CD4-positive, alpha-beta T cell (primary cell): ENCODE measurements around the gene DPYSL4. TPM values are rescaled to one million over a fixed set of nuclear protein-coding genes. Genes with fewer than 3 reads are reported as not detected.

Source experiments
- ATAC-seq: fragments of 200-7000 bp; cut with Tn5 transposase; one replicate; pipeline ENCODE4 v1.10.0; 2022; ENCODE audit warnings: mild to moderate bottlenecking; ENCODE audit not compliant: poor library complexity
- CTCF ChIA-PET: fragments of 350-600 bp; sonication (Branson Sonifier 250); formaldehyde crosslinking; loops from one replicate; lab custom pipeline; 2021; ENCODE audit warnings: antibody characterized with exemption, inconsistent platforms; lab: Charles Lee
- POLR2A ChIA-PET: fragments of 350-600 bp; sonication (Branson Sonifier 250); formaldehyde crosslinking; loops from one replicate; lab custom pipeline; 2021; ENCODE audit warnings: antibody characterized with exemption, inconsistent platforms; lab: Charles Lee
- DNase-seq, 14 experiments: peaks; one replicate each; pipeline ENCODE4 v3.0.0-alpha.2; 2013 to 2020; ENCODE audit warnings: mixed read lengths in 2 of 14
- H3K27ac ChIP-seq, 2 donors: one replicate each; pipeline versions ENCODE4 v1.5.1 to v1.7.0; 2013; ENCODE audit warnings: low read length in 2 of 2, low read depth in 1 of 2, mild to moderate bottlenecking in 1 of 2
- H3K27me3 ChIP-seq, 2 experiments: 1 replicate in 1 of 2; 2 replicates in 1 of 2; pipeline versions ENCODE4 v1.6.1 to v1.7.0; 2013; ENCODE audit warnings: low read length in 2 of 2, control low read depth in 1 of 2, mild to moderate bottlenecking in 1 of 2, moderate library complexity in 1 of 2; ENCODE audit not compliant: insufficient read depth in 2 of 2, control insufficient read depth in 1 of 2
- H3K36me3 ChIP-seq: one replicate; pipeline ENCODE4 v1.6.1; 2013; ENCODE audit warnings: low read length, control low read depth; ENCODE audit not compliant: insufficient read depth
- H3K4me1 ChIP-seq: one replicate; pipeline ENCODE4 v1.6.1; 2013; ENCODE audit warnings: low read length, control low read depth; ENCODE audit not compliant: insufficient read depth
- H3K4me3 ChIP-seq: one replicate; pipeline ENCODE4 v1.5.1; 2013; ENCODE audit warnings: mild to moderate bottlenecking, low read length, moderate library complexity
- H3K9me3 ChIP-seq, 2 experiments: 1 replicate in 1 of 2; 2 replicates in 1 of 2; pipeline versions ENCODE4 v1.6.1 to v1.7.0; 2013; ENCODE audit warnings: low read length in 2 of 2, mild to moderate bottlenecking in 2 of 2, control low read depth in 1 of 2, moderate library complexity in 1 of 2; ENCODE audit not compliant: control insufficient read depth in 1 of 2, insufficient read depth in 1 of 2
- H3K27ac Mint-ChIP-seq: one replicate; pipeline ENCODE4 v1.8.0; 2020; ENCODE audit warnings: mixed read lengths
- H3K27me3 Mint-ChIP-seq: one replicate; pipeline ENCODE4 v1.8.0; 2021; ENCODE audit warnings: mixed read lengths
- H3K36me3 Mint-ChIP-seq: one replicate; pipeline ENCODE4 v1.8.0; 2021; ENCODE audit warnings: low read depth, mixed read lengths
- H3K4me1 Mint-ChIP-seq: one replicate; pipeline ENCODE4 v1.8.0; 2021; ENCODE audit warnings: low read depth, mixed read lengths
- H3K4me3 Mint-ChIP-seq: one replicate; pipeline ENCODE4 v1.8.0; 2020; ENCODE audit warnings: mild to moderate bottlenecking, mixed read lengths
- H3K9me3 Mint-ChIP-seq: one replicate; pipeline ENCODE4 v1.8.0; 2020; ENCODE audit warnings: mixed read lengths
- CTCF ChIP-seq: fragments of 200-600 bp; IDR thresholded peaks from one replicate; pipeline ENCODE4 v1.8.0; 2022; ENCODE audit warnings: antibody characterized with exemption, mild to moderate bottlenecking
- intact Hi-C, 2 experiments: fragments of 100-400 bp; cut with DNase I in 1 of 2; cut with micrococcal nuclease in 1 of 2; formaldehyde crosslinking; loops; one replicate each; pipeline versions ENCODE4 v1.15.1 to v1.9.0; 2023 to 2025; cut with DNase I, micrococcal nuclease
- total RNA-seq, 174 experiments: library from RNA in 2 of 174; stranded (reverse) in 2 of 174; gene quantifications; one replicate each; pipeline ENCODE4 v1.2.3 and lab custom pipeline; 2021 to 2026

Gene DPYSL4
- total RNA-seq, 2 experiments from 2014 or later: 0.64 to 0.96 TPM

- Mint-ChIP-seq H3K36me3 (no peaks in the 10 kb centered on the region), H3K4me3 (no peak overlapping the region), H3K9me3 (no peaks in the 10 kb centered on the region), H3K4me1 (peaks cover 21% of the 10 kb centered on the region), H3K27ac (peak overlapping the region; percentile 12), H3K27me3 (peaks cover 3% of the 10 kb centered on the region)
- Histone ChIP-seq H3K36me3 (no peaks in the 10 kb centered on the region), H3K27ac (no peak overlapping the region), H3K4me1 (peaks cover 14% of the 10 kb centered on the region), H3K9me3 (peaks cover 0 to 8% of the 10 kb centered on the region in 2 experiments), H3K4me3 (no peak overlapping the region), H3K27me3 (no peaks in the 10 kb centered on the region)
- ATAC-seq (no peak), DNase-seq (no peak)
- intact Hi-C loops: no loop called here
- POLR2A ChIA-PET: no interaction called here
- CTCF ChIA-PET: no interaction called here
- no peak for TF ChIP-seq CTCF
Observed at GRCh38 chr10:132167041-132167674, 19.6 kb upstream of the DPYSL4 start.

- ATAC-seq: no peak
- Histone ChIP-seq H3K27me3 (no peaks in the 10 kb centered on the region), H3K36me3 (no peaks in the 10 kb centered on the region), H3K9me3 (peaks cover 0 to 6% of the 10 kb centered on the region in 2 experiments), H3K4me3 (no peak overlapping the region), H3K4me1 (peaks cover 6% of the 10 kb centered on the region), H3K27ac (no peak overlapping the region)
- intact Hi-C loops: no loop called here
- no peaks in the 10 kb centered on the region for H3K36me3 Mint-ChIP-seq
- POLR2A ChIA-PET: no interaction called here
- CTCF ChIA-PET: no interaction called here
- H3K27me3 Mint-ChIP-seq: peaks cover 8% of the 10 kb centered on the region
- H3K27ac Mint-ChIP-seq: no peak overlapping the region
- DNase-seq: no peak
- no peak overlapping the region for H3K4me3 Mint-ChIP-seq
- peaks cover 13% of the 10 kb centered on the region for H3K4me1 Mint-ChIP-seq
- H3K9me3 Mint-ChIP-seq: no peaks in the 10 kb centered on the region
- no peak for TF ChIP-seq CTCF
Observed at GRCh38 chr10:132167976-132168375, 18.8 kb upstream of the DPYSL4 start.

GRCh38 chr10:132168571-132169030, 18.1 kb upstream of the DPYSL4 start:
- Histone ChIP-seq H3K27ac (no peak overlapping the region), H3K27me3 (no peaks in the 10 kb centered on the region), H3K36me3 (no peaks in the 10 kb centered on the region), H3K4me3 (no peak overlapping the region), H3K4me1 (peaks cover 3% of the 10 kb centered on the region), H3K9me3 (no peaks in the 10 kb centered on the region)
- Mint-ChIP-seq H3K4me3 (no peak overlapping the region), H3K27me3 (peaks cover 8% of the 10 kb centered on the region), H3K9me3 (no peaks in the 10 kb centered on the region), H3K36me3 (no peaks in the 10 kb centered on the region), H3K4me1 (peaks cover 13% of the 10 kb centered on the region), H3K27ac (no peak overlapping the region)
- ChIA-PET POLR2A (no interaction called here), CTCF (no interaction called here)
- no peak for TF ChIP-seq CTCF
- DNase-seq (no peak), ATAC-seq (no peak)
- intact Hi-C loops: no loop called here
